ENCODE measurements around the gene GPR176.

Gene GPR176

DNA sequence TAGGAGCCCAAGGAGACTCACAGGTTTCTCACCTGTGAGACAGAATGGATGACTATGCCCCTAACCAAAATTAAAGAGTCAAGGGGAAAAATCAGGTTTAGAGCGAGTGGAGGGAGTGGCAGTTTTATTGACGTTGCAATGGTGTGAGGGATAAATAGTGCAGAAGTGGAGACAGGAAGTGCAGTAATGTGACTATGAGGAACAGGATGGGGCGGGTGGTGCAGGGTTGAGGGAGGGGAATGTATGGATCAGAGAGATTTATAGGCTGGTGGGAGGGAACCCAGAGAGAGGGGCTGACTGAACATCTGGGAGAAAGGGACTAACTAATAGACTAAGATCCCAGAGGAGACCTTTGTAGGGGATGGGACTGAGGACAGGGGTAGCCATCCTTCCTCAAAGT is 40.3 kb upstream of the GPR176 start:
- TF ChIP-seq, protein P1, sequence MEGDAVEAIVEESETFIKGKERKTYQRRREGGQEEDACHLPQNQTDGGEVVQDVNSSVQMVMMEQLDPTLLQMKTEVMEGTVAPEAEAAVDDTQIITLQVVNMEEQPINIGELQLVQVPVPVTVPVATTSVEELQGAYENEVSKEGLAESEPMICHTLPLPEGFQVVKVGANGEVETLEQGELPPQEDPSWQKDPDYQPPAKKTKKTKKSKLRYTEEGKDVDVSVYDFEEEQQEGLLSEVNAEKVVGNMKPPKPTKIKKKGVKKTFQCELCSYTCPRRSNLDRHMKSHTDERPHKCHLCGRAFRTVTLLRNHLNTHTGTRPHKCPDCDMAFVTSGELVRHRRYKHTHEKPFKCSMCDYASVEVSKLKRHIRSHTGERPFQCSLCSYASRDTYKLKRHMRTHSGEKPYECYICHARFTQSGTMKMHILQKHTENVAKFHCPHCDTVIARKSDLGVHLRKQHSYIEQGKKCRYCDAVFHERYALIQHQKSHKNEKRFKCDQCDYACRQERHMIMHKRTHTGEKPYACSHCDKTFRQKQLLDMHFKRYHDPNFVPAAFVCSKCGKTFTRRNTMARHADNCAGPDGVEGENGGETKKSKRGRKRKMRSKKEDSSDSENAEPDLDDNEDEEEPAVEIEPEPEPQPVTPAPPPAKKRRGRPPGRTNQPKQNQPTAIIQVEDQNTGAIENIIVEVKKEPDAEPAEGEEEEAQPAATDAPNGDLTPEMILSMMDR (IDR thresholded peaks at IDR 0.05; ENCODE audit: low read depth, low read length), result no peak
- H3K4me3 ChIP-seq (ENCODE audit: low read depth, low read length), result no peak overlapping the region
- DNase-seq (ENCODE audit: low read depth, low spot score), result no peak
- in situ Hi-C loops (cut with HindIII; ENCODE audit: low sequenced_read_pairs), result no loop called here

DNA sequence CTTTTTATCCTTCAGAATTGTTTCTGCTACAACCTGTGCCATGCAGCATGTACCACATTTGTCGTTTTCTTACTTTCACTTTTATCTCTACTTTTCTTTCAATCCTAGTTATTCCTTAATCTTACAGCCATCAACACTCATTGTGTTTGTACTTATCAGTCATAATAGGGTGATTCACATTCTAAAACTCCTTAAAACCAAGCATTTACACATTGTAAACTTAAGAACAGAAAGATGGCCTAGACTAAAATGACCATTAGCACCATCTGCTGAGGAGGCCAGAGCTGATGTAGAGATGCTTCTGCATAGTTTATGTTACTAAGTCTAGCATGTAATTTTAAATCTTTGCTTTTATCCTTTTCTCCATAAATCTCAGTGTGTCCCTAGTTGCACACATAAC is 39.3 kb upstream of the GPR176 start:
- no peak for DNase-seq (ENCODE audit: low read depth, low spot score)
- in situ Hi-C loops (cut with HindIII; ENCODE audit: low sequenced_read_pairs), result no loop called here
- no peak overlapping the region for H3K4me3 ChIP-seq (ENCODE audit: low read depth, low read length)
- TF ChIP-seq, protein P1 (IDR thresholded peaks at IDR 0.05; ENCODE audit: low read depth, low read length), result no peak

DNA sequence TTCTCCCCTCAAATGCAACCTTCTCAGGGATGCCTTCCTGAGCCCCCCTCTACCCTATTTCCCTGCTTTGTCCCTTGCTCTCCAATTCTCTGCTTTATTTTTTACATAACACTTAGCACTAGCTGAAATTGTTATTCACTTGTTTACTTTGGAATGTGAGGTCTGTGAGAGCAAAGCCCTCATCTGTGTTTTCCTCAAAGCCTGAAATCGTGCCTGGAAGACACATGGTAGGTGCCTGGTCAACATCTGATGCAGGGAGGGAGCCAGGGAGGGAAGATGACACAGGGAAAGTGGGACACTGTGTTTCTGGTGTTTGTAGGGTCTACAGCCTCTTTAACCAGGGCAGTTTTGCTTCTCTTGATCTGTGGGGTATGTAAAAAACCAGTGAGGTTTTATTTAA is 37.4 kb upstream of the GPR176 start:
- in situ Hi-C loops (cut with HindIII; ENCODE audit: low sequenced_read_pairs), result no loop called here
- DNase-seq (ENCODE audit: low read depth, low spot score), result no peak

DNA sequence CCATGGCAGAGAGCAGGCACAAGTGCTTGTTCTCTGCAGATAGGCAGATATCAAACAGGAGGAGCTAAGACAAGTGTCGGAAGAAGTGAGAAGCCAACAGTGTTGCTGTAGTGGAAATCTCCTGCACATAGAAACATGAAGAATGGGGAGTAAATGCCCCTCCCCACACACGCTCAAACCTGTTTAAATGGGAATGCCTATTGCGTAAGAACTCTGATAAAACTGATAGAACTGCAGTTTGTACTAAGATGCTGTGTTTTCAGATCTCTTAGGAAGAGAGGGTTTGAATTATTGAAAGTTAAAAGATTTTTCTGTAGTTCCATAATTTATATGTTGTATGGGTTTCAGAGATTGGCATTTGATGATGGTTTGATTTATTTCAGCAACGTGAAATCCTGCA is 33.5 kb upstream of the GPR176 start:
- in situ Hi-C loops (cut with HindIII; ENCODE audit: low sequenced_read_pairs), result no loop called here
- TF ChIP-seq, protein P1 (IDR thresholded peaks at IDR 0.05; ENCODE audit: low read depth, low read length), result no peak
- no peak for DNase-seq (ENCODE audit: low read depth, low spot score)
- H3K4me3 ChIP-seq (ENCODE audit: low read depth, low read length), result no peak overlapping the region

More for the DNA sequence above, 37.4 kb upstream of the GPR176 start:
- TF ChIP-seq, protein P1 (IDR thresholded peaks at IDR 0.05; ENCODE audit: low read depth, low read length), result no peak
- H3K4me3 ChIP-seq (ENCODE audit: low read depth, low read length), result no peak overlapping the region

DNA sequence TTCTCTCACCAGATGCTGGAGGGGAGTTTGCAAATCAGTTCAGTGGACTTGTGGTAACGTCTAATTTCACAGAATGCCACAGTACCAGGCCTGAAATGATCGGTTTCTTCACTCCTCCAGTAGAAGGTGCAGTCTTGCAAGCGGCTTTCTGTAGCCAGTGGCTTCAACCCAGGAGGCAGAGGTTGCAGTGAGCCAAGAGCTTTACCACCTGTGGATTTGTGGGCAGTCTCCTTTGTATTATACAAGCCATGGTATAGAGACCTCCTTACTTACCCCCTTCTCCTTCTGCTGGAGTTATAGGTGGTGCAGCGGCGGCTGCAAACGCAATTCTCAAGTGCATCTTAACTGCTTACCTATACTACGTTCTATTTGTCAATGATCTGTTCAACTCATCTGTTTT is 31.5 kb upstream of the GPR176 start:
- DNase-seq (ENCODE audit: low read depth, low spot score), result no peak
- H3K4me3 ChIP-seq (ENCODE audit: low read depth, low read length), result no peak overlapping the region
- in situ Hi-C loops (cut with HindIII; ENCODE audit: low sequenced_read_pairs), result no loop called here
- TF ChIP-seq, protein P1 (IDR thresholded peaks at IDR 0.05; ENCODE audit: low read depth, low read length), result no peak

DNA sequence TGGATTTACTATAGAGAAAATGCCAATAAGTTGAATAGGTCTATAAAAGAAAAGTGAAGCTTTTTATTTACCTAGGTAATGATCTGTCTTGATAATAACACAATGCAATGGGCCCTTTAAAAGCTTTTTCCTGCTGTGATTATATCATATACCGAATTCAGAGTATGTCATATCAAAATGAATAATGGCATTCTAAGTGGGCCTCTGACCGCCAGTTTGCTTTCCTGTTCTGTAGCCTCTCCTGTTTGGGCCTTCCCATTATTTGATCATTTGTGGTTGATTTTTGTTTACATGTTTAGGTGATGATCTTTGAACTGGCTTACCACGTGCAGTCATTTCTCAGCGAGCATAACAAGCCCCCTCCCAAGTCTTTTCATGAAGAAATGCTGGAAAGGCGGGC is 28.8 kb upstream of the GPR176 start:
- TF ChIP-seq, protein P1 (IDR thresholded peaks at IDR 0.05; ENCODE audit: low read depth, low read length), result no peak
- no peak overlapping the region for H3K4me3 ChIP-seq (ENCODE audit: low read depth, low read length)
- in situ Hi-C loops (cut with HindIII; ENCODE audit: low sequenced_read_pairs), result no loop called here
- no peak for DNase-seq (ENCODE audit: low read depth, low spot score)

Measured in astrocyte of the spinal cord (primary cell).